Stimulated activated memory B cell treated with anti-CD40 and anti-IgM and Interleukin-4, amounts not matched to agents 10 μg/mL and 1 μg/mL and 100 μg/mL, for 72 hours (primary cell): Measurements from ENCODE around the gene SAMD4A.

ENCODE experiments used
- ATAC-seq: fragments of 150-1000 bp; cut with Tn5 transposase; 2 replicates; pipeline ENCODE4 v1.10.0; 2021
- H3K27ac Mint-ChIP-seq: one replicate; pipeline ENCODE4 v1.8.0; 2022; ENCODE audit warnings: mild to moderate bottlenecking, mixed read lengths
- H3K27me3 Mint-ChIP-seq: one replicate; pipeline ENCODE4 v1.8.0; 2022; ENCODE audit warnings: mixed read lengths
- H3K36me3 Mint-ChIP-seq: one replicate; pipeline ENCODE4 v1.8.0; 2022; ENCODE audit warnings: mixed read lengths
- H3K4me1 Mint-ChIP-seq: one replicate; pipeline ENCODE4 v1.8.0; 2022; ENCODE audit warnings: mixed read lengths
- H3K4me3 Mint-ChIP-seq: one replicate; pipeline ENCODE4 v1.8.0; 2022; ENCODE audit warnings: mild to moderate bottlenecking, moderate library complexity, mixed read lengths
- H3K9me3 Mint-ChIP-seq: one replicate; pipeline ENCODE4 v1.8.0; 2022; ENCODE audit warnings: mixed read lengths

Gene SAMD4A

DNA sequence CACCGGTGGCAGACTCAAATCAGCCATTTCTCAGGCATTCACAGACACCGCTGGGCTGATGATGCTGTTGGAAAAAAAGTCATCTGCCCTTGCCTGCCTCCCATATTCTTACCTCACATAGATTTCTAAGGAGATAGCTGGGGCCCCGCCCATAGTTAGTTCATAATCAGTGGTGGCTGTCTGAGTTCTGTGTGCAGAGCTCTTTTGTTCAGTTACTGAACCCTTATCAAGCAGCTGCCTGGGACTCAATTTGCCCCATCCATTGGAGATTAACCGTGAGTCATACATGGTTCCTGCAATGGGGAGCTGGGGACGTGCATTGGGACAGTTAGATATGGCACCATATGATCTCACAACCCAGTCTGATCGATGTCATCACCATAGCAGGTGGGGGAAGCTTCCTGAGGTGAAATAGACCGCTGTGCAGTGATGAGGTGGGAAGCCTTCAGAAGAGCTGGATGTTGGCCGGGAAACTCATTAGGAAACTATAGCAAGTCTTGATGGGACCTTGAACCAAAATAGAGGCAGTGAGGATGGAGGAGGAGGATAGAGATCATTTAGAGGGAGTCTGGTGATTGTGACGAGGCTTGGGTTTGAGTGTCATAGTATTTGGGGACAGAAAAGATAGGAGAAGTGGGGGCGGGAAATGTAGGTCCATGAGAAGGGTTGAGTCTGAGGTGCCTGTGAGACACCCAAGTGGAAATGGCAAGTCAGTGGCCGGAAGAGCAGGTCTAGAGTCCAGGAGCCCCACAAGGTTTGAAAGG is 187.9 kb downstream of the SAMD4A start:
- Mint-ChIP-seq H3K4me1 (no peaks in the 10 kb centered on the region), H3K27ac (no peak overlapping the region), H3K9me3 (no peaks in the 10 kb centered on the region), H3K36me3 (peaks cover 36% of the 10 kb centered on the region), H3K4me3 (no peak overlapping the region), H3K27me3 (no peaks in the 10 kb centered on the region)
- ATAC-seq, result no peak

DNA sequence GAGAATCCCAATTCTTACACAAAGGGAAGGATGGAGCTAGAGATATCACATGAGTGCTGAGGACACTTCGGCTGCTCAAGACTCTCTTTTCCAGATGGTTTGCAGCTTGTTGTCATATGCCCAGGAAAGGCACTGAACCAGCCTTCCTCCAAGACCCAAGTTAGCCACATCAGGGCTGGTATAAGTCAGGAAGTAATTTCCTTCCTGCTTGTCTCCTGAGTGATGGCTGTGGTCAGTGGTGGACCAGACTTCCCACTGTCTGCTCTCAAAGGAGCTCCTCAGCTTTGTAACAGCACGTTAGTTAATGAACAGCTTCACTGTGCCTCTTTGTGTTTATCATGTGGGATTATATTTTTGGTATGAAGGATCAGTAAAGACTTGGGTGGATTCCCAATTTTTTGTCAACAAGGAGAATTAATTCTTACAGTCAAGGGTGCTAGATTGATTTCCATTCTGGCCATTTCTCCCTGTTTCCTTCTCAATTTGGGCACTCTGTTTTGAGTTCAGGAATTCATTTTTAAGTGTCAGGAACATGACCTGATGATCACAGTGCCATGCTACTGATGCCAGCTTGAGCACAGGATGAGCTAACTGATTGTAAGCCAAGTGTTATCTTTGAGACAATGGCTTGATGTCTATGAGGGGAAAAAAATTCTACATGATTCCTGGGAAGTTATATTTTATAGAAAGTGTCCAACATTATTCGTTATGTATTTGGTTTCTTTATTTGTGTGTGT is 189.9 kb downstream of the SAMD4A start:
- ATAC-seq, result no peak
- Mint-ChIP-seq H3K27ac (no peak overlapping the region), H3K27me3 (no peaks in the 10 kb centered on the region), H3K4me3 (no peak overlapping the region), H3K9me3 (no peaks in the 10 kb centered on the region), H3K4me1 (no peaks in the 10 kb centered on the region), H3K36me3 (peaks cover 42% of the 10 kb centered on the region)

DNA sequence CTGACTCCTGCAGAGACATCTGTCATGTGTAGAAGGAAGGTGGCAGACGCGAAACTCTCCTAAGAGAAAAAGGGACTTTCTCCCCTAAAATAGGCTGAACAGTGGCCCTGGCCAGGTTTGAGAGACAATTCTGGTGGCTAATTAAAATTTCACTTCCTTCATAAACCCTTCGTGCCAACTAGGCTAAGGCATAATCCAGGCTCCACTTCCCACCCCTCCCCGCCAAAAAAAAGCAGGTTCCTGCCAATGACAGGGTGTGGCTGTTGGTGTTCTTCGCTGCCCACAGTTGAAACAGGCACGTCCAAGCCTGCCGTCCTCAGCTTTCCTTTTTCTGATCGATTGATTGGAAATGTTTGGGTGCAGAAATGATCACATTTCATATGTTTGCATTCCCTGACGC is 191.1 kb downstream of the SAMD4A start:
- H3K27ac Mint-ChIP-seq, result no peak overlapping the region
- no peak for ATAC-seq
- H3K27me3 Mint-ChIP-seq, result no peaks in the 10 kb centered on the region
- H3K4me3 Mint-ChIP-seq, result no peak overlapping the region
- no peaks in the 10 kb centered on the region for H3K9me3 Mint-ChIP-seq
- no peaks in the 10 kb centered on the region for H3K4me1 Mint-ChIP-seq
- peaks cover 33% of the 10 kb centered on the region for H3K36me3 Mint-ChIP-seq

DNA sequence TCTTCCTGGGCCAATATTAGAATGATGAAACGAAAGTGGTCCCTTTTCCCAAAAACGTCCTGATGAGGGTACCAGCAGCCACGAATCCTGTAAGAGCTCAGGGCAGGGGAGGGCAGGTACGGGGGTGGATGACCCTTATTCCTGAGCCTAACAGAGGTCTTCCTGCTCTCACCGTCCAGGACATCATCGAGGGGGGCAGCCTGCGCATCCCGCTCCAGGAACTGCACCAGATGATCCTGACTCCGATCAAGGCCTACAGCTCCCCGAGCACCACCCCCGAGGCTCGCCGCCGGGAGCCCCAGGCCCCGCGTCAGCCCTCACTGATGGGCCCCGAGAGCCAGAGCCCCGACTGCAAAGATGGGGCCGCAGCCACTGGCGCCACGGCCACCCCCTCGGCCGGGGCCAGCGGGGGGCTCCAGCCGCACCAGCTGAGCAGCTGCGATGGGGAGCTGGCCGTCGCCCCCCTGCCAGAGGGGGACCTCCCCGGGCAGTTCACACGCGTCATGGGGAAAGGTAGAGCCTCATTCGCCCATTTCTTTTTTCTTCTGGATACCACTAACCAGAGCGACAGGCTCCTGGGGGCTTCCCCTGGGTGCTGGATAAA is 193.2 kb downstream of the SAMD4A start:
- no peak overlapping the region for H3K27ac Mint-ChIP-seq
- no peaks in the 10 kb centered on the region for H3K4me1 Mint-ChIP-seq
- peaks cover 36% of the 10 kb centered on the region for H3K36me3 Mint-ChIP-seq
- no peak overlapping the region for H3K4me3 Mint-ChIP-seq
- peak; percentile 39 for ATAC-seq
- H3K27me3 Mint-ChIP-seq, result no peaks in the 10 kb centered on the region
- no peaks in the 10 kb centered on the region for H3K9me3 Mint-ChIP-seq

DNA sequence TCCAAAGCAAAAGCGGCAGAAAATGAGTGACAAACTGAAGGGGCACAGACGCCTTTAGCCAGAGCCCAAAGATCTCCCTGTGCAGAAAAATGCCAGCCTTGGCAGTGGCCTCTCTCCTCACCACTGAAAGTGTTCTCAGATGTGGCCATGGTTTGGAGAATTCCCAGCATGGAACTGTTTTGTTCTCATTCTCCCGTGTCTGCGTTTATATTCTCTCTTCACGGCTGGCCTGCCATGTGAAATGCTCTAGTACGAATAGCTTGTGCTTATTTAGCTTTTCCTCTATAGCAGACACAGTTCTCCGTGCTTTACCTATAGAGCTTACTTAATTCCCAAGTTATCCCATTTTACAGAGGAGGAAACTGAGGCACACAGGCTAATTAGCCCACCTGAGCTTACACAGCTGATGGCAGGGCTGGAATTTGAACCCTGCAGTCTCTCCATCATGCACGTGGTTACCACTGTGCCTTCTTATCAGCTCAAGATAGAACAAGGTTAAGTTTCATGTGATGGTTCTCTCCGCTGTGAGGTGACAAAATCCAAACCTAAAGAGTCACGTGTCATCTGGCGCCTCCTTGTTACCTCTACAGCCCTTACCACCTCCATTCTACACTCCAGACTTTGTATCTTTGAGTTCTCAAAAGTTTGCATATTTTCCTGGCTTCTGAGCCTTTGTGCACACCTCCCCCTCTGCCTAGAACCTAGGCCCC is 194.1 kb downstream of the SAMD4A start:
- no peaks in the 10 kb centered on the region for H3K27me3 Mint-ChIP-seq
- no peak overlapping the region for H3K27ac Mint-ChIP-seq
- no peak for ATAC-seq
- no peaks in the 10 kb centered on the region for H3K9me3 Mint-ChIP-seq
- peaks cover 38% of the 10 kb centered on the region for H3K36me3 Mint-ChIP-seq
- no peak overlapping the region for H3K4me3 Mint-ChIP-seq
- H3K4me1 Mint-ChIP-seq, result no peaks in the 10 kb centered on the region

DNA sequence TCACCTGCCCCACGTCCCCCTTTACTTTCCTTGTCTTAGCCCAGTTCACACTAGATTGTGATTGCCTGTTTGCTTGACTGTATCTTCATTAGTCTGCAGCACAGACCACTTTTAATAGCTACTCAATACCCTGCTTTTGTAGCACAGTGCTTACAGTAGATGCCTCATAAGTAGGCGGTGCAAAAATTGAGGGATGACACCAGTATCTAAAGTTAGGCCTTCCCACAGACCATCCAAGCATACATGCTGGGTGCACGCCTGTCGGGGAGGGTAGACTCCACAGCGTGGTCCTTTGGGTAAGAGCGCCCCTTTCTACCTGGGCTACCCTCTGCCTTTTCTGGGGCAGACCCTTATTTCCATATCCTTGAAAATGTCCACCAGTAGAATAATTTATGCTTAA is 194.9 kb downstream of the SAMD4A start:
- peaks cover 42% of the 10 kb centered on the region for H3K36me3 Mint-ChIP-seq

DNA sequence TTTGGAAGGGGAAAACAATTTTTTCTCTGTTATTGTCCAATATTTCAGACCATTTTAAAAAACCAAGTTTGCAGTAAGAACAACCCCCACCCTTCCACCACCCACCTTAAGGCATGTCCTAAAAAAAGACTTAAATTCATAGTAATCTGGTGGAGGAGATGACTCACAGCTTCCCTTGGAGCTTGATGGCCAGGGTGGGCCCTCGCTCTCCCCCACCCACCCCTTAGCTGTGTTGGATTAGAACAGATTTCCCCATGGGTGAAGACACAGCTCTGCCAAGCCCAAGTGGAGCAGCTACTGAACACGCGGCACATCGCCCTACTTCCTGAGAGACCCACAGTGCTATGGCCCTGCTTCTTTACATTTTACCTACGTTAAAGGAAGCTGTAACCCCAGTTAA is 195.4 kb downstream of the SAMD4A start:
- Mint-ChIP-seq H3K27me3 (no peaks in the 10 kb centered on the region), H3K9me3 (no peaks in the 10 kb centered on the region), H3K36me3 (peaks cover 42% of the 10 kb centered on the region), H3K4me1 (no peaks in the 10 kb centered on the region), H3K4me3 (no peak overlapping the region), H3K27ac (no peak overlapping the region)
- ATAC-seq, result no peak

More for the DNA sequence above, 194.9 kb downstream of the SAMD4A start:
- no peak overlapping the region for H3K27ac Mint-ChIP-seq
- no peak for ATAC-seq
- no peaks in the 10 kb centered on the region for H3K9me3 Mint-ChIP-seq
- H3K4me3 Mint-ChIP-seq, result no peak overlapping the region
- H3K4me1 Mint-ChIP-seq, result no peaks in the 10 kb centered on the region
- H3K27me3 Mint-ChIP-seq, result no peaks in the 10 kb centered on the region

DNA sequence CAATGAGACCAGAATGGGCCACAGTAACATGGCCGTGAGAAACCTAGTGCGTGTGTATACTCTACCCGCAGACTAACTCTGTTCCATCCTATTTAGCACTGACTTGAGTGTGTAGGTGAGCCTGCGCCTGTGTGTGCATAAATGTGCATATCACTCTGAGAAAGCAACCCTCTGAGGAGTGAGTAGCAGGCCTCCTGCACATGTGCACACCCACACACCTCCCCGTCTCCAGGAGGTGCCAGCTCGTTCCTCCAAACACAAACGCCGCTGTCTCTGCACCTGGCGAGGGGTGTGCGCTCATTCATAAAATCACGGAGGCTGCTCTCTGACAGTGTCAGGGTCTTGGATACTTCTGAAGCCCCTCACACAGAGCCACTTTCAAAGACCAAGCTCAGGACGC is 196.8 kb downstream of the SAMD4A start:
- H3K4me3 Mint-ChIP-seq, result no peak overlapping the region
- ATAC-seq, result no peak
- no peak overlapping the region for H3K27ac Mint-ChIP-seq
- no peaks in the 10 kb centered on the region for H3K9me3 Mint-ChIP-seq
- no peaks in the 10 kb centered on the region for H3K4me1 Mint-ChIP-seq
- no peaks in the 10 kb centered on the region for H3K27me3 Mint-ChIP-seq
- H3K36me3 Mint-ChIP-seq, result peaks cover 42% of the 10 kb centered on the region

DNA sequence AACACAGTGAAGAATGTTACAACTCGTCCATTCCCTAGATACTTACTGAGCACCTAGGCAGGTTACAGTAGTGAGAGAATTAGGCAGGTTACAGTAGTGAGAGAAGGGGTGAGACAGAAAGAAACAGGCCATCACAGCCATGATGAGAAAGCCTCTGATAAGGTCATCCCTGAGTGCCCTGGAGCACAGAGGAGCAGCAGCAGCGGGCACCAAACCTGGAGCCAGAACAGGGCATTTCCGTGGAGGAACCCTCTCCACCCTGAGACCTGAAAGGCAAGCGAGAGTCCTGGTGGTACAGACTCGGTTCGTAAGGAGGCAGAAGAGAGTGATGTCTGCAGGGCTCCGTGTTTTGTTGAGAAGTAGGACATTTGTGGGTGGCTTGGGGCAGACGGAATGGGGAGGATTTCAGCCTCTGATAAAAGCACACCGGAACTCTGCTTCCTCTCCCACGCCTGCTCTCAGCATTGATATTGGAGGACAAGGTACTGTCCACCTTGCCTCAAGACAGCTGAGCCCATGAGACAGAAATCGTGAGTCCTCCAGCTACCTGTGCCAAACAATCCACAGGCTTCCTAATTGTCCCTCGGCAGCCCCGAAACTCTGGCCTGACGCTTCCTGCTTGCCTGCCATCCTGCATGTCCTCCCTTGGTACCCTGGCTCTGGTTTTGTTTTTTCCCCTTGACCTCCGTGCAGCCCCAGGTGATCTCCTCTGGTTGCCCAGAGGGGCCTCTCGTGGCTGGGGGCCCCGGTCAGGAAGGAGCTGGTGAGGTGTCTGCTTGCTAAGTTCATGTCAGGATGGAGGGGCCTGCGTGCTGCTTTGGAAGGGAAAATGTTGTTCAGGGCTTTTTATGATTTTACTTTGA is 199.6 kb downstream of the SAMD4A start:
- no peak overlapping the region for H3K27ac Mint-ChIP-seq
- H3K4me1 Mint-ChIP-seq, result no peaks in the 10 kb centered on the region
- no peaks in the 10 kb centered on the region for H3K27me3 Mint-ChIP-seq
- ATAC-seq, result no peak
- H3K4me3 Mint-ChIP-seq, result no peak overlapping the region
- peaks cover 30% of the 10 kb centered on the region for H3K36me3 Mint-ChIP-seq
- H3K9me3 Mint-ChIP-seq, result no peaks in the 10 kb centered on the region

DNA sequence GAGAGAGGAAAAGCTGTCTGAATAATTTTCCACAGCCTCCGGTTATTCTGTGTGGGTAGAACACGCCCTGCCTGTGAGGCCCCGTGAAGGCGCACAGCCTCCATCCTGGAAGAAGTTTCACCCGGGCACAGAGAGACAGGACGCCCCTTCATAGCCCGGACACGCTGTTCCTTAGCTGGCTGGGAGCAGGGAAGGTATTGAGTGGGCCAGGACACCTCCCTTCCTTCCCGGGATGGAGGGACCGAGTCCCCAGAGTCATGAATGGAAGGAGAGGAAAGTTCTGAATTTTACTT is 200.2 kb downstream of the SAMD4A start:
- ATAC-seq, result no peak
- H3K36me3 Mint-ChIP-seq, result peaks cover 25% of the 10 kb centered on the region
- H3K4me3 Mint-ChIP-seq, result no peak overlapping the region
- H3K27me3 Mint-ChIP-seq, result no peaks in the 10 kb centered on the region
- peaks cover under 1% of the 10 kb centered on the region for H3K4me1 Mint-ChIP-seq
- no peak overlapping the region for H3K27ac Mint-ChIP-seq
- no peaks in the 10 kb centered on the region for H3K9me3 Mint-ChIP-seq

DNA sequence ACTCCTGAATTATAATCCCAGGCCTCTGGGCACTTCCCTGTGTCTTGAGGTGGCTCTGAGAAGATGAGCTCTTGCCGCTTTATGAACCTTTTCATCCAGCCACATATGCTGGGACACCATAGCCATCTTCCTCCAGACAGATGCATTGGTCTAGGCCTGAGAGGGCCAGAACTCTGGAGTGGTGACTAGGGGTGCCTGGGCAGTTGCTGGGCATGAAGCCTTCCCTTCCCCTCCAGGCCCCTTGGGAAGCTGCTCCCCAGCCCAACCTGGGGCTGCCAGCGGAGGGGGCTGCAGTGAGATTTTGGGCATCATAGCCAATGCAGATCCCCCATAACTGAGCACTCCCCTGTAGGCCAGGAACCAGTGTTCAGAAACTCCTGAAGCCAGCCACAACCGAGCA is 200.5 kb downstream of the SAMD4A start:
- Mint-ChIP-seq H3K36me3 (peaks cover 25% of the 10 kb centered on the region), H3K4me3 (no peak overlapping the region), H3K4me1 (peaks cover 4% of the 10 kb centered on the region), H3K9me3 (no peaks in the 10 kb centered on the region), H3K27me3 (no peaks in the 10 kb centered on the region), H3K27ac (no peak overlapping the region)
- ATAC-seq, result no peak

DNA sequence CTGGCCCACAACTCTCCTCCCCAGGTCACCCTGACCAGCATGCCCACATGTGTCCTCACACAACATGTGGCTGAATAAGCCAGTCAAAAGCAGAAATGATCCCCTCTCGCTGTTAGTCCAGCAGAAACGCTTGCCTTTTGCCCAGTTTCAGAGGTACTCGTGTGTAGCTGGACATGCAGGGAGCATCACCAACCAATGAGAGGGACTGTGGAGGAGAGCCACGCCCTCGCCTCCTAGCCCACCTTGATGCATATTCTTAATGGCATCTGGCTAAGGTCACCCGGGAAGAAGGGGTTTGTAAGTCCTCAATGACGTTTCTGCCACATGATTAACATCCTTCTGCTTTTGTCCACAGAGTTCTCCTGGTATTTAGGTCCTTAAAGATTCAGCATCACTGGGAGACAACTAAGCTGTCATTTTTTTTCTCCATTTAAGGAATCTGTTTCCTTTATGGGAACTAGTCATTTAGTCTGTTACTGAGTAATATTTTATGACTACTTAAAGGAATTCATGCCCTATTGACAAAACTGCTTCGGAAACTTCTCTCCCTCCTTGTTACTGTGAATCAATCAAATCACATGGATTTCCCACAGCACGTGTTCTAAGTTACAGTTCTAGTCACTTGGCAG is 201.7 kb downstream of the SAMD4A start:
- H3K36me3 Mint-ChIP-seq, result peaks cover 25% of the 10 kb centered on the region
- no peak overlapping the region for H3K4me3 Mint-ChIP-seq
- no peaks in the 10 kb centered on the region for H3K27me3 Mint-ChIP-seq
- no peaks in the 10 kb centered on the region for H3K9me3 Mint-ChIP-seq
- H3K4me1 Mint-ChIP-seq, result peaks cover 15% of the 10 kb centered on the region
- no peak for ATAC-seq
- no peak overlapping the region for H3K27ac Mint-ChIP-seq

DNA sequence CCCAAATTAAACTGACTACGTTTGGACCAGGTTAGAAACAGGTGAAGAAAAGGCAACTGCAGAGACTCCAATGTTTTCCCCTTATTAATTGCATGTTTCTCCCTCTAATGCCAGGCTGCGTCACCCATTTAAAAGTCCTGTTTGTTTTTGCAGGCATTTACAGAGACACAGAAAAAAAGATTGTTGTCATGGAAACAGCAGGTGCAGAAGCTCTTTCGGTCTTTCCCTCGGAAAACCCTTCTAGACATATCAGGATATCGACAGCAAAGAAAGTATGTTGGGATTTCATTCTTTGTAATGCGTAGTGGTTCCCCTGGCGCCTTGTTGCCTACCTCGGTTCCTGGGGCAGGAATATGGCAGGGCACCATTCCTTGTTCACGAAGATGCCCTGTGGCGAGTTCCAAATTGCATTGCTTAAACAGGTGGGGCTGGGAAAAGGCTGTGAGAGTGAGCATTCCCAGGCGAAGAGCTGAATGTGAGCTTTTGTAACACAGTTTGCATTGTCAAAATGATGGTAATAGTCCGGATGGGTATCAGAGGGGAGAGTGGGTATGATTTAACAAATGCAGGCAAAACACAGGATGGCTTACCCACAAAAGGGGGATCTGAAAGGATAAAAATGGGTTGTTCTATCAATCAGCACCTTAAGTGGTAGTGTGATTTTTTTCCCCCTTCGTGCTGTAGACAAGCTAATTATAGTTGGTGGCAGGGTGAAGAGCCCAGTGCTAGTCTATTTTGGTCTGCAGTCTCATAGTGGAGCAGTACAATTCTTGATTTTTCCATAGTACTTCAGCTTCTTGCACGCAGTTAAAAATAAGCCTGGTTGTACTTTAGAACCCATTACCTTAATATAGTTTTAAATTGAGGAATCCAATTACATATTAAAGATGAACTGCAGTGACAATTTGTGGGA is 203.3 kb downstream of the SAMD4A start:
- H3K4me1 Mint-ChIP-seq, result peaks cover 22% of the 10 kb centered on the region
- H3K27ac Mint-ChIP-seq, result no peak overlapping the region
- H3K9me3 Mint-ChIP-seq, result no peaks in the 10 kb centered on the region
- H3K4me3 Mint-ChIP-seq, result no peak overlapping the region
- no peaks in the 10 kb centered on the region for H3K27me3 Mint-ChIP-seq
- ATAC-seq, result no peak
- H3K36me3 Mint-ChIP-seq, result peaks cover 11% of the 10 kb centered on the region
